Fibroblast of peridontal ligament (primary cell): ENCODE measurements around the gene DEF6.

Experiments used
- DNase-seq: peaks from one replicate; pipeline ENCODE4 v3.0.0-alpha.2; 2010; ENCODE audit errors: extremely low read depth

Gene DEF6

GRCh38 chr6:35297601-35298481 is at the start of gene DEF6:
Gene DEF6 (plus strand): TSS chr6:35297818. CDS start chr6:35297857, 39 bp downstream.
- DNase-seq = peak; percentile 48

GRCh38 chr6:35248300-35248699 is 49.3 kb upstream of the DEF6 start:
- DNase-seq = peak; percentile 13

GRCh38 chr6:35248965-35249364 is 48.7 kb upstream of the DEF6 start:
- no peak for DNase-seq

GRCh38 chr6:35251949-35252348 is 45.7 kb upstream of the DEF6 start:
- DNase-seq = no peak

- DNase-seq = no peak
Observed at GRCh38 chr6:35253249-35253648, 44.4 kb upstream of the DEF6 start.

- DNase-seq = no peak
Observed at GRCh38 chr6:35258336-35258735, 39.3 kb upstream of the DEF6 start.

GRCh38 chr6:35258858-35259193 is 38.8 kb upstream of the DEF6 start:
- peak; percentile 58 for DNase-seq

- DNase-seq = peak; percentile 95
Observed at GRCh38 chr6:35259194-35259947, 38.2 kb upstream of the DEF6 start, which contains the start of gene ZNF76. Gene ZNF76 (plus strand): TSS chr6:35259735. CDS start chr6:35281152, 21,417 bp downstream.

- DNase-seq = no peak
Observed at GRCh38 chr6:35259948-35260590, 37.5 kb upstream of the DEF6 start.

GRCh38 chr6:35260591-35261570 is 36.7 kb upstream of the DEF6 start:
- DNase-seq = no peak

- DNase-seq = no peak
Observed at GRCh38 chr6:35262596-35262995, 35.0 kb upstream of the DEF6 start.

- DNase-seq = no peak
Observed at GRCh38 chr6:35264550-35265274, 32.9 kb upstream of the DEF6 start.

- no peak for DNase-seq
Observed at GRCh38 chr6:35265523-35265922, 32.1 kb upstream of the DEF6 start.

- DNase-seq = no peak
Observed at GRCh38 chr6:35267446-35267845, 30.2 kb upstream of the DEF6 start.

- no peak for DNase-seq
Observed at GRCh38 chr6:35267897-35268296, 29.7 kb upstream of the DEF6 start.

GRCh38 chr6:35272005-35272404 is 25.6 kb upstream of the DEF6 start:
- DNase-seq = no peak

GRCh38 chr6:35273822-35274559 is 23.6 kb upstream of the DEF6 start:
- peak; percentile 68 for DNase-seq

- no peak for DNase-seq
Observed at GRCh38 chr6:35275744-35276260, 21.8 kb upstream of the DEF6 start.

- peak; percentile 13 for DNase-seq
Observed at GRCh38 chr6:35278708-35279107, 18.9 kb upstream of the DEF6 start.

- DNase-seq = peak; percentile 38
Observed at GRCh38 chr6:35280903-35281302, 16.7 kb upstream of the DEF6 start.
